GM20431 (cell line): Measurements from ENCODE around the gene COL6A2.
"Not testable (repeated sequence)": the region's sequence is repeated elsewhere in the genome, so short reads cannot be mapped to it uniquely, and the experiment has no call there.

Experiments used
- in situ Hi-C: fragments of 300-500 bp; cut with MseI, MboI; formaldehyde crosslinking; loops from one replicate; pipeline ENCODE4 v1.15.0; 2020; ENCODE audit warnings: low sequenced_read_pairs; ENCODE audit not compliant: unreplicated experiment

The COL6A2 gene

DNA sequence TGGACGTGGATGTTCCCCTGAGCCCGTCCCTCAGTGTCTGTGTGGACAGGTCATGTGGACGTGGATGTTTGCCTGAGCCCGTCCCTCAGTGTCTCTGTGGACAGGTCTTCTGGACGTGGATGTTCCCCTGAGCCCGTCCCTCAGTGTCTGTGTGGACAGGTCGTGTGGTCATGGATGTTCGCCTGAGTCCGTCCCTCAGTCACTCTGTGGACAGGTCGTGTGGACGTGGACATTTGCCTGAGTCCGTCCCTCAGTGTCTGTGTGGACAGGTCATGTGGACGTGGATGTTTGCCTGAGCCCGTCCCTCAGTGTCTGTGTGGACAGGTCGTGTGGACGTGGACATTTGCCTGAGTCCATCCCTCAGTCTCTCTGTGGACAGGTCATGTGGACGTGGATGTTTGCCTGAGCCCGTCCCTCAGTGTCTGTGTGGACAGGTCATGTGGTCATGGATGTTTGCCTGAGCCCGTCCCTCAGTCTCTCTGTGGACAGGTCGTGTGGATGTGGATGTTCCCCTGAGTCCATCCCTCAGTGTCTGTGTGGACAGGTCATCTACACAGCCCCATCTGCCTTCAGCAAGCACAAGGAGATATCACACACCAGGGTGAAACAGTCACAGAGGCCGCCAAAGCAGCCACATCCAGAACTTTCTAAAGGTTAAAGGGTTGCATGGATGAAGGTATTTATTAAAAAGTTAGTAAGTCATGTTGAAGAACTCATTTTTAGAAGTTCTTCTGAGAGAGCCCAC lies 38.0 kb upstream of the COL6A2 start:
- in situ Hi-C loops: not testable (repeated sequence)

GRCh38 chr21:46060596-46061061 lies 37.3 kb upstream of the COL6A2 start:
- in situ Hi-C loops: no loop called here

DNA sequence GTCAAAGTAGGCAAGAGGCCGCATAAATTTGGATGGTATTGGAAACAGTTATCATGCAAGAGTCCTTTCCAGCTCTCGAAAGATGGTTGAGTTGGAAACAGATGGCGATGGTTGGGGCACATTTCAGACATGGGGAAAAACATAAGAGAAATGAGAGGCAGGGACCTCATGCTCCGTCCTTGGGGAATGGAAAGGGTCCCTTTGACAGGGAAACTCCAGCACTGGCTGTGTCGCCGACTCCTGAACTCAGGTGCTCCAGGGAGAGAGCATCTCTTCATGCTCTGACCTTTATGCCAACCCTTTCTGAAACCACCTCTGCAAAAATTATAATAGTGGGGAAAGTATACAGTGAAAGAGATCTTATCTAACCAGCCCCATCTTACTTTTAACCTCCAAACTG lies 36.8 kb upstream of the COL6A2 start:
- in situ Hi-C loops: no loop called here

DNA sequence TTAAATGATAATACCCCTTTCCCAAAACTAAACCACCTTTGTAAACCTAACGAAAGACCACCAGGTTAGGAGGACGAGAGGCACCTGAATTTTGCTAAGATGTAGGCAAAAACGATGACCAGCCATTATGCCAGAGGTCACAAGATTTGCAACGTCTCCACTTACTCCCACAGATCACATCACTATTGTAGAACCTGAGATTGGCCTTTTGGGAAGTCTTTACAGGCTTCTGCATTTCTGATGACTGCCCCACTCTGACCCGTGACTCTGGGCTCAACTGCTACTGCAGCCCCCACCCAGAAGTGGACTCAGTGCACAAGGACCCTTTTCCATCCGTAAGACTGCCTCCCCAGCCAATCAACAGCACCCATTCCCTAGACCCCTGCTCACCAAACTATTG lies 36.4 kb upstream of the COL6A2 start:
- in situ Hi-C loops: no loop called here

GRCh38 chr21:46061950-46062349 lies 36.0 kb upstream of the COL6A2 start:
- in situ Hi-C loops: no loop called here

DNA sequence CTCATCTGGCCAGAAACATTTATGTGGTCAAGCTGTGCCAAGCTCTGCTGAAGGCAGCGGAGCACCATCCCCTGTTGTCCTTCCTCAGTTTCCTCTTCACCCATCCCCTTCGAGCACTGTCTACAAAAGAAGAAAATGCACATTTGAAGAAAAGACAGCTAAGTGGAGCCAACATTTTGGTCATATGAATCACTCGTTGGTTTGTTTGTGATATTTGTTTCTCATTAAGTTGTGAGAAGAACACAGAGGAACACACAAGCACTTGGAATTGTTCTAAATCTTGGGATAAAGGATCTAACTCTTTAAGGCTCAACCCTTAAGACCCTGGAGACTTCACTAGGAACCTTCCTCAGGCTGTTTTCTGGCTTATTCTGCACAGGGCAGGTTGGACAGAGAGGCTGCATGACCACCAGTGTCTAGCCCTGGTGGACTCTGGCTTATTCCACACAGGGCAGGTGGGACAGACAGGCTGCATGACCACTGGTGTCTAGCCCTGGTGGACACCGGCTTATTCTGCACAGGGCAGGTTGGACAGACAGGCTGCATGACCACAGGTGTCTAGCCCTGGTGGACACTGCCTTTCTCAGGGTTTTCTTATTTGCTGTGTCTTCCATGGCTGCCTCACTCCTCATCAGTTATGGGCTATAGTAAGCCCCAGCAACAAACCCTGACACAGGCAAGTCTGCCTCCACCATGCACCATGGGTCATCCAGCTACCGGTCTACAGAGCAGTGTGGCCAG lies 35.3 kb upstream of the COL6A2 start:
- in situ Hi-C loops: no loop called here

- in situ Hi-C loops: no loop called here
These were observed 34.7 kb upstream of the COL6A2 start for GRCh38 chr21:46063227-46063626.

DNA sequence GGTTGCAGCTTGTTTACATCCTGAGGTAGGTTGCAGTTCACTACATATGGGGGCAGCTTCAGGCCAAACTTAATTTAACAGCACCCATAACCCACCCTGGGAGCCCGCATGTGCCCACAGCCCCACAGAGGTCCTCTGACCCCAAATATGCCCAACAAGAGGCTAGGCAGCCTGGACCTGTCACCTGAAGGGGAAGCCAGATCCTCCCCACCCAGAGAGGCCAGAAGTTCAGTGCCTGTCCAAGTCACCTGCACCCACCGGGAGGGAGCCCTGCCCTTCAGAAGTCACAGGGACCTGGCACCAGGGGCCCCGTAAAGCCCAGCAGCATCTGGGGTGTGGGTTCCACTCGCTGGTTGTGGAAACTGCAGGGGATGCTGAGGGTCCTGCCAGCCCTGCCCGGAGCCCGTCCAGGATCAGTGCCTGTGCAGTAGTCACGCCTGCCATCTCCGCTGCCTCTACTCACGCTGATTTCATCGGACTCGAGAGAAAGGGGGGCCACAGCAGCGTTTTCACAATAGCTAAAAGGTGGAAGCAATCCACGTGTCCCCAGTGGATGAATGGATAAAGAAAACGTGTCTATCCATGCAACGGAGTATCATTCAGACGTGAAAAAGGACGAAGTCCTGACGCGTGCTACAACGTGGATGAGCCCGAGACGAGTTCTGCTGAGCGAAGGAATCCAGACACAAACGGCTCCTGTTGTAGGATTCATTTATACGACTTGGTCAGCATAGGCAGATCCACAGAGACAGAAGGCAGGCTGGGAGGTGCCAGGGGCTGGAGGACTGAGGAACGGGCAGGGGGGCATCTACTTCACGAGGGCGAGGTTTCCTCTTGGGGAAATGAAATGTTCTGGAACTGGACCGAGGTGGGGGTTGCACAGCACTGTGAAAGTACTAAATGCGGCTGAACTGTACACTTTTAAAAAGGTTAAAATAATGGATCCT lies 33.9 kb upstream of the COL6A2 start:
- in situ Hi-C loops: no loop called here

DNA sequence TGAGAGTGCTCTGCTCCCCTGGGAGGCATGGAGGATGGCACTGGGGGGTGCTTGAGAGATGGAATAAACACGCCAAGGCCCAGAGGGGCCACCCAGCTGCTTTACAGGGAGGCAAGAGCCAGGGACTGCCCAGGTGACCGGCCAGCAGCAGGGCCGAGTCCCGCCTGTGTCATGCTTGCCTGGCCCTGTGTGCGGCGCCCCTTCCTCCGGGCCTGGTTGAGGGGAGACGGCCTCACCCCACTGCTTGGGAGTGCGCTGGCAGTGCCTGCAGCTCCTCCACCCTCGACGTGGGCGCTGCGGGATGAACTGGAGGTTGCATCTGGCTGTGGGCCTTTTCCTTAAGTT lies 33.1 kb upstream of the COL6A2 start:
- in situ Hi-C loops: no loop called here

- in situ Hi-C loops: no loop called here
These were observed 32.5 kb upstream of the COL6A2 start for GRCh38 chr21:46065215-46065913.

DNA sequence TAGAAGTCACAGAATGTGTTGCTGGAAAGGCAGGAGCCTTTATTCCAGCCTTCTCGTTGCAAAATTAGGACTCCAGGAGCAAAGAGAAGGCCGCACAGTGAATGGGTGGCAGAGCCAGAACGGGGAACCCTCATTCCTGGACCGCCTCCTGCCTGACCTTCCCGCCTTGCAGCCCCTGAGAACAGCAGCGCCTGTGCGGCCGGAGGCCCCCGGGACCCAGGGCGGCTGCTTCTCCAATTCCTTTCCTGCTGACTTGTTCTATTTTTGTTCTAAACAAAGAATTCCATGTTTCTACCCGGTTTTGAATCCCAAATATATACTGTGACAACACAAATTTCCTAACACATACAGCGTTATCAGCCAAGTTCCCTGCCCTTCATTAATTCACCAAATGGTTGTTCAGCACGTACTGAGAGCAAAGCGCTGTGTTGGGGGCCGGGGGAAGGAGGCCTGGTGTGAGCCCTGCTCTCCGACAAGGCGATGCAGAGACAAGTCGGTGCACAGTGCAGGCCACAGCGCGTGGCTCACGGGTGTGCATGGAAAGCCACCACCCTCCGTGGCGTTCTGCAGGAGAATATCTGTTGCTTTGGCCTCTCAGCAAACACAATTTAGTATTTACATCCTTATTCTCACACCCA lies 31.9 kb upstream of the COL6A2 start:
- in situ Hi-C loops: no loop called here

DNA sequence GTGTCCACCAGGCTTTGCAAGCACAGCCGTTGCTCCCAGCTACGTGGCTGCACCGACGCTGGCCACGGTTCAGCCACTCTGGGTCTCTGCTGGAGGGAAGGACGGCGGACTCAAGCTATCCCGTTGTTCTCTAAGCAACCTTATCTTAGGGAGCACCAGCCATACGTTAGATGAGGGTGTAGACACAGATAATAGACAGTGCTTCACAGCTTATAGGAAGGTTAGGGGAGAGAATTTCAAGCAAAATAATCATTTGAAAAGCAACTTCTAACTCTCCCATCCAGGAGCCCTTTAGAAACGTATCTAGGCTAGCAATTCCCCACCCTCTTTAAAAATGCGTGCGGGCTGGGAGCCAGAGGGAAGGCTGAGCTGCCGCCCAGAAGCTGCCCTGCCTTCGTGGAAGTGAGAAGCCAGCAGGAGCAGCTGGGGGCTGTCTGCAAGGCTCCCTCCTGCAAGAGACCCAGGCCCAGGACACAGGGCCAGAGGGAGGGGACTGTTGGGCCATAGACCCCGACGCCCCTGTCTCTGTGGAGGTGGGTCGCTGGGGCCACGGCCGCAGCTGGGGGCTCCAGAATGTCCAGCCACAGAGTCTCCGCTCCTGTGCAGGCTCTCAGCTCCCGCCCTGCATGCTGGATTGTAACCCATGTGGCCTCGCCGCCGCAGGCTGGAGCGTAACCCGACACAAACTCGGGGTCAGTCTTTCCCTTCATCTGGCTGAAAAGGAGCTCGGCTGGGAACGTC lies 31.2 kb upstream of the COL6A2 start:
- in situ Hi-C loops: no loop called here

DNA sequence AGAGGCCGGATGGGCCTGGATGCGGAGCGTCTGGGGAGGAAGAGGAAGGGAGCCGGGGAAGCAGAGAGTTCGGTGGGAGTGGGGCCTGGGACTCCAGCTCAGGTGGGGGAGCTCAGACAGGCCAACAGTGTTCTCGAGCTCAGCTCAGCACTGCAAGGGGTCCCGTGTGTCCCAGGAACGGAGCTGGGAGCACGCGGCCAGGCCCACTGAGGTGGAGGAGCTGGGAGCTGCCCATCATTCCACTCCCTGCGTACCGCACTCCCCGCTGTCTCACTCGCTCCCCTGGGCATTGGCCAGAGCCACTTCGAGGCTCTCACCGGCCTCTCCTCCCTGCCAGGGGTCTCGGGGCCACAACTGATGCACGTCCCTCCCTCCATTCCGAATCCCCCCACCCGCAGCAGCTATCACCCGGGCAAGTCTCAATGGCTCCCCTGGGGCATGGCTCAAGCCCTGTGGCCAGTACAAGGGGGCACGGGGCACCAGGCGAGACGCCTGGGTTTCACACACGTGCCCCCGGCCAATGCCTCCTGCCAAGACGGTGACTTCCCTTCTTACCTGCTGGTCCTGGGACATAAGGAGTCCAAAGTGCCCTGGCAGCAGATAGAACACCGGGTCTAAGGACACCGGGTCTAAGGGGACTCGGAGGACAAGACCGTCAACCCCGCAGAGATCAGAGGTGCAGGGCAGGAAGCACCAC lies 30.3 kb upstream of the COL6A2 start:
- in situ Hi-C loops: no loop called here

DNA sequence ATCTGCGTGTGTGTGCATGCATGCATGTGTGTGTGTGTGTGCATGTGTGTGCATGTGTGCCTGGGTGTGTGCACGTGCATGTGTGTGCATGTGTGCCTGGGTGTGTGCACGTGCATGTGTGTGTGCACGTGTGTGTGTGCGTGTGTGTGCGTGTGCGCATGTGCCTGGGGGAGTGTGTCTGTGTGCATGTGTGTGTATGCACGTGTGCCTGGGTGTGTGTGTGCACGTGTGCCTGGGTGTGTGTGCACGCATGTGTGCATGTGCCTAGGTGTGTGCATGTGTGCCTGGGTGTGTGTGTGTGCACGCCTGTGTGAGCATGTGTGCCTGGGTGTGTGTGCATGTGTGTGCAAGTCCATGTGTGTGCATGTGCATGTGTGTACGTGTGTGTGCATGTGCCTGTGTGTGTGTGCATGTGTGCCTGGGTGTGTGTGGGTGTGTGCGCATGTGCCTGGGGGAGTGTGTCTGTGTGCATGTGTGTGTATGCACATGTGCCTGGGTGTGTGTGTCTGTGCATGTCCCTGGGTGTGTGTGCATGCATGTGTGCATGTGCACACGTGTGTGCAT lies 29.3 kb upstream of the COL6A2 start:
- in situ Hi-C loops: no loop called here

GRCh38 chr21:46069166-46069565 lies 28.7 kb upstream of the COL6A2 start:
- in situ Hi-C loops: no loop called here

GRCh38 chr21:46069719-46070279 lies 28.1 kb upstream of the COL6A2 start:
- in situ Hi-C loops: no loop called here

DNA sequence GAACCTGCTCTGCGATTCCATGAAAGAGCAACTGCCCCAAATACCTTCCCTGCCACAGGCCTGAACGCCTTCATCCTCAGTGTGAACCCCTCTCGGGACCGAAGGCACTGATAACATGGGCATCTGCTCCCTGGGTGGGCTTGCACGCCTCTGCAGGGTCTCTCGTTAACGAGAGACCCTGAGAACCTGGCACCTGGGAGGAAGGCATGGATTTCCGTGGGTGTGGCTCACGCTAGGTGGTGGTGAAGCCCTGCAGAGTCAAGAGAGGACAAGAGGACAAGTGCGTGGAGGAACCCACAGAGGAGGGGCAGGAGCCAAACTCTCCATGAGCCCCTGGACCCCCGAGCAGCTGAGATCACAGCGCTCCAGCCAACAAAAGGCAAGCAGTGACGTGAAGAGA lies 26.8 kb upstream of the COL6A2 start:
- in situ Hi-C loops: no loop called here

GRCh38 chr21:46076724-46077123 lies 21.2 kb upstream of the COL6A2 start:
- in situ Hi-C loops: not testable (repeated sequence)
